VCaP (cell line): Measurements from ENCODE around the gene RBM6.
"Not testable (repeated sequence)": the region's sequence is repeated elsewhere in the genome, so short reads cannot be mapped to it uniquely, and the experiment has no call there.

ENCODE experiments used
- H3K27ac ChIP-seq: fragments of 450-650 bp; 2 replicates; pipeline ENCODE4 v1.5.1; 2017
- CTCF ChIP-seq: fragments of 450-650 bp; conservative IDR thresholded peaks from 2 replicates; pipeline ENCODE4 v1.5.1; 2017; ENCODE audit warnings: mild to moderate bottlenecking, moderate library complexity

RBM6 gene

GRCh38 chr3:49925485-49925884 lies 14.5 kb upstream of the RBM6 start:
- no peak for TF ChIP-seq CTCF
- H3K27ac ChIP-seq, result no peak overlapping the region

- no peak overlapping the region for H3K27ac ChIP-seq
- TF ChIP-seq CTCF, result no peak
These were observed 13.7 kb upstream of the RBM6 start for GRCh38 chr3:49926117-49926728.

GRCh38 chr3:49927798-49928197 lies 12.2 kb upstream of the RBM6 start:
- no peak for TF ChIP-seq CTCF
- peak overlapping the region; percentile 89 for H3K27ac ChIP-seq

- TF ChIP-seq CTCF, result no peak
- peak overlapping the region; percentile 89 for H3K27ac ChIP-seq
These were observed 11.4 kb upstream of the RBM6 start for GRCh38 chr3:49928481-49929017.

- TF ChIP-seq CTCF, result peak; percentile 68
- peak within 1 kb of the TSS; percentile 89 for H3K27ac ChIP-seq
These were observed 10.4 kb upstream of the RBM6 start, which contains the start of gene MON1A for GRCh38 chr3:49929291-49930167. Gene MON1A, minus strand, starts transcription at chr3:49929811. Its CDS starts 16,465 bp downstream, at chr3:49913346.

GRCh38 chr3:49930168-49930690 lies 9.7 kb upstream of the RBM6 start:
- H3K27ac ChIP-seq, result peak overlapping the region; percentile 89
- no peak for TF ChIP-seq CTCF

GRCh38 chr3:49930922-49931321 lies 9.0 kb upstream of the RBM6 start:
- peak overlapping the region; percentile 89 for H3K27ac ChIP-seq
- peak; percentile 30; the same call in 1 of the 2 replicates for TF ChIP-seq CTCF

- not testable (repeated sequence) for H3K27ac ChIP-seq
These were observed 7.7 kb upstream of the RBM6 start for GRCh38 chr3:49932281-49932680.
